HEK293 (cell line): Measurements from ENCODE around the gene TLE4.

ENCODE experiments used
- CTCF ChIA-PET: fragments of 350-600 bp; formaldehyde crosslinking; extraction: SDS; loops from one replicate; lab custom pipeline; 2021; ENCODE audit warnings: antibody characterized with exemption; lab: Yijun Ruan, JAX
- POLR2A ChIA-PET: fragments of 300-600 bp; formaldehyde crosslinking; extraction: SDS; loops from one replicate; lab custom pipeline; 2020; ENCODE audit warnings: antibody characterized with exemption, inconsistent platforms; lab: Yijun Ruan, JAX
- H3K27ac ChIP-seq: fragments of 200-500 bp; sonication (Bioruptor generic); 2 replicates; pipeline ENCODE4 v1.5.1; 2014; ENCODE audit warnings: low read depth, low read length, control low read depth, inconsistent platforms; ENCODE audit errors: extremely low read depth
- H3K36me3 ChIP-seq, 2 experiments: fragments of 200-500 bp in 1 of 2; sonication (Bioruptor generic) in 1 of 2; 1 replicate in 1 of 2; 2 replicates in 1 of 2; pipeline ENCODE4 v1.5.1; 2014 to 2017; ENCODE audit warnings: inconsistent platforms in 2 of 2, low read length in 2 of 2; ENCODE audit not compliant: control insufficient read depth in 2 of 2, insufficient read depth in 1 of 2
- H3K4me1 ChIP-seq: fragments of 200-500 bp; sonication (Bioruptor generic); 2 replicates; pipeline ENCODE4 v1.5.1; 2014; ENCODE audit warnings: mild to moderate bottlenecking, low read length, inconsistent platforms; ENCODE audit not compliant: control insufficient read depth, insufficient read depth
- H3K4me3 ChIP-seq: 2 replicates; pipeline ENCODE4 v1.5.1; 2011; ENCODE audit warnings: low read depth, mild to moderate bottlenecking, control low read depth, low read length, moderate library complexity
- H3K9me3 ChIP-seq: fragments of 200-500 bp; sonication (Bioruptor generic); 2 replicates; pipeline ENCODE4 v1.5.1; 2014; ENCODE audit warnings: low read depth, low read length, inconsistent platforms; ENCODE audit not compliant: control insufficient read depth, insufficient read depth
- BCL11B ChIP-seq: fragments of 450-650 bp; formaldehyde crosslinking; IDR thresholded peaks from 2 replicates; pipeline ENCODE4 v1.5.1; 2016; ENCODE audit warnings: low read depth, missing biosample characterization, missing genetic modification characterization
- GLIS1 ChIP-seq: fragments of 450-650 bp; formaldehyde crosslinking; IDR thresholded peaks from 2 replicates; pipeline ENCODE4 v1.5.1; 2016; ENCODE audit warnings: missing biosample characterization, missing genetic modification characterization
- KLF8 ChIP-seq: fragments of 450-650 bp; formaldehyde crosslinking; IDR thresholded peaks from 2 replicates; pipeline ENCODE4 v1.5.1; 2016; ENCODE audit warnings: missing biosample characterization, missing genetic modification characterization
- OSR2 ChIP-seq: fragments of 450-650 bp; formaldehyde crosslinking; IDR thresholded peaks from 2 replicates; pipeline ENCODE4 v1.5.1; 2016; ENCODE audit warnings: missing biosample characterization, missing genetic modification characterization
- REPIN1 ChIP-seq: fragments of 450-650 bp; formaldehyde crosslinking; IDR thresholded peaks from 2 replicates; pipeline ENCODE4 v1.5.1; 2017; ENCODE audit warnings: missing biosample characterization, missing genetic modification characterization, low read depth
- SP3 ChIP-seq: fragments of 450-650 bp; formaldehyde crosslinking; IDR thresholded peaks from 2 replicates; pipeline ENCODE4 v1.5.1; 2016; ENCODE audit warnings: missing biosample characterization, missing genetic modification characterization
- ZBTB10 ChIP-seq: fragments of 450-650 bp; formaldehyde crosslinking; IDR thresholded peaks from 2 replicates; pipeline ENCODE4 v1.5.1; 2016; ENCODE audit warnings: missing biosample characterization, missing genetic modification characterization
- ZBTB17 ChIP-seq: fragments of 450-650 bp; formaldehyde crosslinking; IDR thresholded peaks from 2 replicates; pipeline ENCODE4 v1.5.1; 2016; ENCODE audit warnings: missing biosample characterization, missing genetic modification characterization
- ZBTB49 ChIP-seq: fragments of 450-650 bp; formaldehyde crosslinking; IDR thresholded peaks from 2 replicates; pipeline ENCODE4 v1.5.1; 2016; ENCODE audit warnings: missing biosample characterization, missing genetic modification characterization, low read depth
- ZFHX2 ChIP-seq: fragments of 450-650 bp; formaldehyde crosslinking; conservative IDR thresholded peaks from 2 replicates; pipeline ENCODE4 v1.5.1; 2016; ENCODE audit warnings: missing biosample characterization, missing genetic modification characterization
- ZNF140 ChIP-seq: fragments of 450-650 bp; formaldehyde crosslinking; IDR thresholded peaks from 2 replicates; pipeline ENCODE4 v1.5.1; 2016; ENCODE audit warnings: missing biosample characterization, missing genetic modification characterization
- ZNF16 ChIP-seq: fragments of 450-650 bp; formaldehyde crosslinking; IDR thresholded peaks from 2 replicates; pipeline ENCODE4 v1.5.1; 2016; ENCODE audit warnings: low read depth, missing biosample characterization, missing genetic modification characterization
- ZNF184 ChIP-seq: fragments of 450-650 bp; IDR thresholded peaks from 2 replicates; pipeline ENCODE4 v1.5.1; 2018; ENCODE audit warnings: missing biosample characterization, mild to moderate bottlenecking, missing genetic modification characterization
- ZNF26 ChIP-seq: fragments of 450-650 bp; formaldehyde crosslinking; IDR thresholded peaks from 2 replicates; pipeline ENCODE4 v1.5.1; 2016; ENCODE audit warnings: missing biosample characterization, missing genetic modification characterization
- ZNF274 ChIP-seq, 2 experiments: fragments of 200-500 bp in 1 of 2; fragments of 450-650 bp in 1 of 2; sonication (Bioruptor generic) in 1 of 2; formaldehyde crosslinking in 1 of 2; IDR thresholded peaks; 2 replicates each; pipeline versions ENCODE4 v1.5.1 to v1.6.1; 2014 to 2016; ENCODE audit warnings: borderline replicate concordance in 1 of 2, inconsistent platforms in 1 of 2, low read length in 1 of 2, missing biosample characterization in 1 of 2, missing genetic modification characterization in 1 of 2
- ZNF433 ChIP-seq: fragments of 450-650 bp; formaldehyde crosslinking; IDR thresholded peaks from 2 replicates; pipeline ENCODE4 v1.5.1; 2016; ENCODE audit warnings: missing biosample characterization, missing genetic modification characterization, low read depth
- ZNF473 ChIP-seq: fragments of 450-650 bp; formaldehyde crosslinking; IDR thresholded peaks from 2 replicates; pipeline ENCODE4 v1.5.1; 2017; ENCODE audit warnings: missing biosample characterization, missing genetic modification characterization
- ZNF514 ChIP-seq: fragments of 450-650 bp; formaldehyde crosslinking; IDR thresholded peaks from 2 replicates; pipeline ENCODE4 v1.5.1; 2016; ENCODE audit warnings: missing biosample characterization, missing genetic modification characterization
- ZNF530 ChIP-seq: fragments of 450-650 bp; formaldehyde crosslinking; IDR thresholded peaks from 2 replicates; pipeline ENCODE4 v1.5.1; 2016; ENCODE audit warnings: low read depth, missing biosample characterization, missing genetic modification characterization
- ZNF549 ChIP-seq: fragments of 450-650 bp; IDR thresholded peaks from 2 replicates; pipeline ENCODE4 v1.5.1; 2018; ENCODE audit warnings: missing biosample characterization, missing genetic modification characterization, mild to moderate bottlenecking, inconsistent platforms, moderate library complexity
- ZNF610 ChIP-seq: fragments of 450-650 bp; formaldehyde crosslinking; IDR thresholded peaks from 2 replicates; pipeline ENCODE4 v1.5.1; 2016; ENCODE audit warnings: missing biosample characterization, missing genetic modification characterization, borderline replicate concordance
- ZNF704 ChIP-seq: fragments of 450-650 bp; formaldehyde crosslinking; IDR thresholded peaks from 2 replicates; pipeline ENCODE4 v1.5.1; 2016; ENCODE audit warnings: missing biosample characterization, missing genetic modification characterization
- ZNF747 ChIP-seq: fragments of 450-650 bp; formaldehyde crosslinking; IDR thresholded peaks from 2 replicates; pipeline ENCODE4 v1.5.1; 2016; ENCODE audit warnings: missing biosample characterization, missing genetic modification characterization
- ZNF791 ChIP-seq: fragments of 450-650 bp; formaldehyde crosslinking; IDR thresholded peaks from 2 replicates; pipeline ENCODE4 v1.5.1; 2016; ENCODE audit warnings: missing biosample characterization, missing genetic modification characterization
- ZNF843 ChIP-seq: fragments of 450-650 bp; formaldehyde crosslinking; IDR thresholded peaks from 2 replicates; pipeline ENCODE4 v1.5.1; 2016; ENCODE audit warnings: missing biosample characterization, missing genetic modification characterization

TLE4 gene

GRCh38 chr9:79705704-79706103, 133.9 kb downstream of the TLE4 start:
- Histone ChIP-seq H3K9me3 (no peaks in the 10 kb centered on the region), H3K4me1 (no peaks in the 10 kb centered on the region), H3K4me3 (no peak overlapping the region), H3K27ac (no peak overlapping the region), H3K36me3 (peaks cover 0 to 68% of the 10 kb centered on the region in 2 experiments; a peak in 1 of 3 replicates)
- TF ChIP-seq ZNF184 (tag by site-specific recombination) (no peak), ZNF514 (no peak), KLF8 (tag by site-specific recombination) (no peak), ZNF433 (no peak), ZNF791 (tag by site-specific recombination) (no peak), ZNF704 (tag by site-specific recombination) (no peak), ZNF530 (no peak), ZNF140 (tag by site-specific recombination) (no peak), ZBTB17 (tag by site-specific recombination) (no peak), ZBTB49 (no peak), ZNF274 (IDR thresholded peaks at IDR 0.05; ENCODE audit: low read length) (no peak), ZNF274 (tag by site-specific recombination; IDR thresholded peaks at IDR 0.05; ENCODE audit: borderline replicate concordance) (no peak), ZNF549 (no peak), ZNF747 (tag by site-specific recombination) (no peak), SP3 (tag by site-specific recombination) (no peak), BCL11B (no peak), GLIS1 (tag by site-specific recombination) (no peak), REPIN1 (tag by site-specific recombination) (no peak)
- ChIA-PET CTCF (no interaction called here), POLR2A (no interaction called here)

GRCh38 chr9:79706512-79706911, 134.7 kb downstream of the TLE4 start:
- POLR2A ChIA-PET: interaction anchor here (0.6 kb wide), 1 partner anchor 137 kb away, joined by 4 read pairs; no protein-coding TSS in a partner anchor
- Histone ChIP-seq H3K36me3 (peaks cover 0 to 76% of the 10 kb centered on the region in 2 experiments; a peak in 1 of 3 replicates), H3K9me3 (no peaks in the 10 kb centered on the region), H3K4me3 (no peak overlapping the region), H3K4me1 (no peaks in the 10 kb centered on the region), H3K27ac (no peak overlapping the region)
- TF ChIP-seq ZFHX2 (tag by site-specific recombination) (no peak), ZNF843 (tag by site-specific recombination) (no peak), ZBTB10 (tag by site-specific recombination) (no peak), ZNF26 (tag by site-specific recombination) (no peak), OSR2 (tag by site-specific recombination) (no peak), ZNF16 (tag by site-specific recombination) (no peak), ZNF610 (tag by site-specific recombination) (no peak), ZNF473 (no peak)
- CTCF ChIA-PET: no interaction called here
